Esophagus squamous epithelium (tissue), 4 donors: ENCODE measurements around the gene CSTF1.

Experiments
- POLR2A ChIP-seq, 4 donors: fragments of 450-650 bp; IDR thresholded peaks; one replicate each; pipeline ENCODE4 v1.6.1; 2017; ENCODE audit warnings: antibody characterized with exemption in 4 of 4, mild to moderate bottlenecking in 4 of 4, moderate library complexity in 3 of 4
- TF ChIP-seq, protein P1 (sequence below), 6 experiments: fragments of 450-650 bp in 4 of 6; fragments of 200-600 bp in 2 of 6; sonication (generic) in 2 of 6; IDR thresholded peaks; one replicate each; pipeline ENCODE4 v1.5.1; 2016 to 2019; ENCODE audit warnings: antibody characterized with exemption in 6 of 6, mild to moderate bottlenecking in 4 of 6, moderate library complexity in 4 of 6

DNA sequence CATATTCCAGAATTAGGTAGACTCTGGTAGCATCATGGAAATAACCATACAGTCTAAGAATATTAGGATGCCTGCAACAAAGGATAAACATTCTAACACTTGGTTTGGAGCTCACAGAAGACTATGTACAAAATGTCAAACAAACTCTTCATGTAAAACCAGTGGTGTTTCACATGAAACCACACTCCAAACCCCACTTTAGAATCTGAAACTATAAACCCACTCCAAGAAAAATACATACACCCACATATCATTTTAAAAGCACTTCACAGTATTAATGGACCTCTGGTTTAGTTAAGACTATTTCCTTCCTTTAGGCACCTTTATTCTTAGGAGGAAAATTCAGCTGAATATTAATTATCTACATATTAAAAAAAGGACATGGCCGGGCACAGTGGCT lies 10.9 kb upstream of the CSTF1 start:
- TF ChIP-seq, protein P1, sequence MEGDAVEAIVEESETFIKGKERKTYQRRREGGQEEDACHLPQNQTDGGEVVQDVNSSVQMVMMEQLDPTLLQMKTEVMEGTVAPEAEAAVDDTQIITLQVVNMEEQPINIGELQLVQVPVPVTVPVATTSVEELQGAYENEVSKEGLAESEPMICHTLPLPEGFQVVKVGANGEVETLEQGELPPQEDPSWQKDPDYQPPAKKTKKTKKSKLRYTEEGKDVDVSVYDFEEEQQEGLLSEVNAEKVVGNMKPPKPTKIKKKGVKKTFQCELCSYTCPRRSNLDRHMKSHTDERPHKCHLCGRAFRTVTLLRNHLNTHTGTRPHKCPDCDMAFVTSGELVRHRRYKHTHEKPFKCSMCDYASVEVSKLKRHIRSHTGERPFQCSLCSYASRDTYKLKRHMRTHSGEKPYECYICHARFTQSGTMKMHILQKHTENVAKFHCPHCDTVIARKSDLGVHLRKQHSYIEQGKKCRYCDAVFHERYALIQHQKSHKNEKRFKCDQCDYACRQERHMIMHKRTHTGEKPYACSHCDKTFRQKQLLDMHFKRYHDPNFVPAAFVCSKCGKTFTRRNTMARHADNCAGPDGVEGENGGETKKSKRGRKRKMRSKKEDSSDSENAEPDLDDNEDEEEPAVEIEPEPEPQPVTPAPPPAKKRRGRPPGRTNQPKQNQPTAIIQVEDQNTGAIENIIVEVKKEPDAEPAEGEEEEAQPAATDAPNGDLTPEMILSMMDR (IDR thresholded peaks at IDR 0.05) = no peak
- TF ChIP-seq POLR2A (IDR thresholded peaks at IDR 0.05) = no peak
